GM12878 (cell line): ENCODE measurements around the gene KRT75. TPM values are rescaled to one million over a fixed set of nuclear protein-coding genes. Genes with fewer than 3 reads are reported as not detected.

Experiments used
- ATAC-seq: fragments of 200-7000 bp; cut with Tn5 transposase; 3 replicates; pipeline ENCODE4 v1.9.1; 2020; ENCODE audit warnings: mild to moderate bottlenecking, moderate library complexity
- BruUV-seq: library from RNA; stranded (reverse); fragments of 400-500 nt; replicated peaks from 2 replicates; lab custom pipeline; 2021; lab: Mats Ljungman, UMichigan
- CTCF ChIA-PET: fragments of 300-600 bp; sonication (Branson Sonifier 250); formaldehyde crosslinking; extraction: SDS; loops from one replicate; lab custom pipeline; 2021; ENCODE audit warnings: inconsistent platforms; lab: Yijun Ruan, JAX
- POLR2A ChIA-PET: fragments of 350-600 bp; formaldehyde crosslinking; extraction: SDS; loops from one replicate; lab custom pipeline; 2021; ENCODE audit warnings: inconsistent platforms; lab: Charles Lee
- RAD21 ChIA-PET: fragments of 300-600 bp; sonication (Branson Sonifier 250); formaldehyde crosslinking; loops from one replicate; lab custom pipeline; 2023; ENCODE audit warnings: antibody characterized with exemption; ENCODE audit not compliant: unreplicated experiment; lab: Charles Lee
- SMC1A ChIA-PET: fragments of 300-600 bp; sonication (Branson Sonifier 250); formaldehyde crosslinking; loops from one replicate; lab custom pipeline; 2023; ENCODE audit not compliant: unreplicated experiment, uncharacterized antibody; lab: Charles Lee
- DNase-seq: peaks from one replicate; pipeline ENCODE4 v3.0.0-alpha.2; 2011; ENCODE audit warnings: low read depth, low spot score
- FAIRE-seq: peaks from 3 replicates; lab custom pipeline; 2011; peaks lifted over from hg19 to GRCh38; lab: Jason Lieb, UNC
- H2AFZ ChIP-seq: 2 replicates; pipeline ENCODE4 v1.6.0; 2011; ENCODE audit warnings: low read depth, low read length, control low read depth; ENCODE audit not compliant: control insufficient read depth
- H3K27ac ChIP-seq: 2 replicates; pipeline ENCODE4 v1.5.1; 2011; ENCODE audit warnings: control low read depth; ENCODE audit not compliant: control insufficient read depth, insufficient read depth
- H3K27me3 ChIP-seq, 2 experiments: replicated peaks in 1 of 2; 2 replicates each; pipeline versions ENCODE4 v1.6.0 to v1.6.1; 2011; ENCODE audit warnings: low read length in 1 of 2; ENCODE audit not compliant: control insufficient read depth in 2 of 2, insufficient read depth in 2 of 2
- H3K36me3 ChIP-seq, 2 experiments: 2 replicates each; pipeline ENCODE4 v1.5.1; 2011; ENCODE audit warnings: low read length in 1 of 2; ENCODE audit not compliant: control insufficient read depth in 2 of 2, insufficient read depth in 2 of 2
- H3K4me1 ChIP-seq: 2 replicates; pipeline ENCODE4 v1.6.1; 2011; ENCODE audit warnings: mild to moderate bottlenecking, low read length, moderate library complexity, mixed read lengths; ENCODE audit not compliant: control insufficient read depth, insufficient read depth
- H3K4me2 ChIP-seq: 2 replicates; pipeline ENCODE4 v1.6.0; 2011; ENCODE audit warnings: control low read depth; ENCODE audit not compliant: control insufficient read depth, insufficient read depth
- H3K4me3 ChIP-seq: fragments of 200-600 bp; sonication (generic); 2 replicates; pipeline ENCODE4 v1.5.1; 2016
- H3K79me2 ChIP-seq: 2 replicates; pipeline ENCODE4 v1.6.0; 2011; ENCODE audit warnings: low read length; ENCODE audit not compliant: control insufficient read depth, insufficient read depth
- H3K9ac ChIP-seq: 2 replicates; pipeline ENCODE4 v1.8.0; 2011; ENCODE audit warnings: low read length, control low read depth, mixed read lengths; ENCODE audit not compliant: control insufficient read depth, insufficient read depth
- H3K9me3 ChIP-seq: replicated peaks from 3 replicates; pipeline ENCODE4 v1.5.1; 2011; ENCODE audit warnings: mild to moderate bottlenecking, low read length; ENCODE audit not compliant: control insufficient read depth, insufficient read depth
- H4K20me1 ChIP-seq: 2 replicates; pipeline ENCODE4 v1.6.0; 2011; ENCODE audit not compliant: control insufficient read depth, insufficient read depth
- MXI1 ChIP-seq: fragments of 150-350 bp; IDR thresholded peaks from 2 replicates; pipeline ENCODE4 v1.6.1; 2011; ENCODE audit warnings: low read depth, mild to moderate bottlenecking, inconsistent platforms, low read length, improper control_type of control experiment
- MYB ChIP-seq: fragments of 150-350 bp; IDR thresholded peaks from 2 replicates; pipeline ENCODE4 v1.6.1; 2014; ENCODE audit warnings: mild to moderate bottlenecking, low read depth, low read length, borderline replicate concordance
- ZBTB40 ChIP-seq: fragments of 450-650 bp; IDR thresholded peaks from 2 replicates; pipeline ENCODE4 v1.6.1; 2016; ENCODE audit warnings: mild to moderate bottlenecking, moderate library complexity, borderline replicate concordance
- ZNF207 ChIP-seq: fragments of 450-650 bp; IDR thresholded peaks from 2 replicates; pipeline ENCODE4 v1.6.1; 2014; ENCODE audit warnings: antibody characterized with exemption, mild to moderate bottlenecking, borderline replicate concordance
- WGBS: methylation state at CpG from one replicate; pipeline ENCODE4 v1.1.6; 2016; ENCODE audit warnings: low lambda C conversion rate; ENCODE audit not compliant: insufficient replicate concordance, insufficient coverage; ENCODE audit errors: missing lambda C conversion rate; 5-methylcytosine and 5-hydroxymethylcytosine counted together
- in situ Hi-C: fragments of 300-500 bp; cut with MboI; formaldehyde crosslinking; loops from 9 replicates; pipeline ENCODE4 v1.14.3; 2018; ENCODE audit warnings: mixed read lengths
- intact Hi-C: fragments of 100-400 bp; cut with micrococcal nuclease; formaldehyde crosslinking; loops from one replicate; pipeline ENCODE4 v1.14.2; 2022; ENCODE audit not compliant: unreplicated experiment
- polyA plus RNA-seq, 11 experiments: library from polyadenylated mRNA; depleted of rRNA in 4 of 11; unstranded in 6 of 11; stranded (reverse) in 5 of 11; fragments of >200 nt; fragmentation: Nextera tagmentation in 4 of 11; fragmentation: Illumina TruSeq in 1 of 11; extraction: Ambion mirVana in 4 of 11; extraction: Trizol in 1 of 11; gene quantifications; 1 replicate in 1 of 11; 2 replicates in 10 of 11; pipeline versions ENCODE4 v1.2.1 to v1.2.3, GENCODE V29; 2011 to 2016; ENCODE audit warnings: inconsistent platforms in 2 of 11, missing spikeins in 2 of 11, low read depth in 1 of 11
- total RNA-seq, 4 experiments: library from RNA; depleted of rRNA in 3 of 4; stranded (reverse); fragments of >200 nt in 3 of 4; fragmentation: Illumina TruSeq in 1 of 4; extraction: Trizol in 1 of 4; gene quantifications; 2 replicates each; pipeline versions ENCODE4 v1.2.1 to v1.2.3, GENCODE V29; 2013 to 2021
- TF ChIP-seq, protein P1 (sequence below): IDR thresholded peaks from 2 replicates; pipeline ENCODE4 v1.6.1; 2012; ENCODE audit warnings: low read length, inconsistent platforms
- TF ChIP-seq, protein P2 (sequence below): IDR thresholded peaks from 2 replicates; pipeline ENCODE4 v1.6.1; 2011; ENCODE audit warnings: borderline replicate concordance, low read depth, mild to moderate bottlenecking, moderate library complexity, low read length; ENCODE audit not compliant: insufficient read depth, poor library complexity, severe bottlenecking

Gene KRT75
- total and polyA plus RNA-seq, 10 of the 15 experiments (the other 5 are each of a cell fraction or from before 2014, with no cell fraction given): not detected

- no peak overlapping the region for H3K9ac ChIP-seq
- H2AFZ ChIP-seq: no peak overlapping the region
- ChIA-PET POLR2A (no interaction called here), SMC1A (no interaction called here), CTCF (no interaction called here), RAD21 (no interaction called here)
- H3K4me2 ChIP-seq: no peak overlapping the region
- H3K27ac ChIP-seq: no peak overlapping the region
- TF ChIP-seq ZNF207 (no peak), MYB (no peak), ZBTB40 (no peak), MXI1 (no peak)
- TF ChIP-seq, protein P1, sequence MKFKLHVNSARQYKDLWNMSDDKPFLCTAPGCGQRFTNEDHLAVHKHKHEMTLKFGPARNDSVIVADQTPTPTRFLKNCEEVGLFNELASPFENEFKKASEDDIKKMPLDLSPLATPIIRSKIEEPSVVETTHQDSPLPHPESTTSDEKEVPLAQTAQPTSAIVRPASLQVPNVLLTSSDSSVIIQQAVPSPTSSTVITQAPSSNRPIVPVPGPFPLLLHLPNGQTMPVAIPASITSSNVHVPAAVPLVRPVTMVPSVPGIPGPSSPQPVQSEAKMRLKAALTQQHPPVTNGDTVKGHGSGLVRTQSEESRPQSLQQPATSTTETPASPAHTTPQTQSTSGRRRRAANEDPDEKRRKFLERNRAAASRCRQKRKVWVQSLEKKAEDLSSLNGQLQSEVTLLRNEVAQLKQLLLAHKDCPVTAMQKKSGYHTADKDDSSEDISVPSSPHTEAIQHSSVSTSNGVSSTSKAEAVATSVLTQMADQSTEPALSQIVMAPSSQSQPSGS: no peak
- TF ChIP-seq, protein P2, sequence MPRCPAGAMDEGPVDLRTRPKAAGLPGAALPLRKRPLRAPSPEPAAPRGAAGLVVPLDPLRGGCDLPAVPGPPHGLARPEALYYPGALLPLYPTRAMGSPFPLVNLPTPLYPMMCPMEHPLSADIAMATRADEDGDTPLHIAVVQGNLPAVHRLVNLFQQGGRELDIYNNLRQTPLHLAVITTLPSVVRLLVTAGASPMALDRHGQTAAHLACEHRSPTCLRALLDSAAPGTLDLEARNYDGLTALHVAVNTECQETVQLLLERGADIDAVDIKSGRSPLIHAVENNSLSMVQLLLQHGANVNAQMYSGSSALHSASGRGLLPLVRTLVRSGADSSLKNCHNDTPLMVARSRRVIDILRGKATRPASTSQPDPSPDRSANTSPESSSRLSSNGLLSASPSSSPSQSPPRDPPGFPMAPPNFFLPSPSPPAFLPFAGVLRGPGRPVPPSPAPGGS: peak; percentile 65
- BruUV-seq: no TSS peak
- no peak overlapping the region for H3K4me3 ChIP-seq
- intact Hi-C loops: no loop called here
- FAIRE-seq: no peak
- 55% methylated on average over 10 of the region's 10 CpGs for WGBS
- H4K20me1 ChIP-seq: no peaks in the 10 kb centered on the region
- peaks cover 0 to 2% of the 10 kb centered on the region in 2 experiments; a peak in 1 of 4 replicates for H3K27me3 ChIP-seq
- H3K9me3 ChIP-seq: no peaks in the 10 kb centered on the region
- in situ Hi-C loops: no loop called here
- DNase-seq: no peak
- H3K36me3 ChIP-seq: no peaks in the 10 kb centered on the region
- H3K79me2 ChIP-seq: no peaks in the 10 kb centered on the region
- H3K4me1 ChIP-seq: no peaks in the 10 kb centered on the region
- no peak for ATAC-seq
Observed at GRCh38 chr12:52415870-52416750, 18.1 kb downstream of the KRT75 start.
